Esophagus muscularis mucosa (tissue), 4 donors: ENCODE measurements around the gene PYROXD2. TPM values are rescaled to one million over a fixed set of nuclear protein-coding genes. Genes with fewer than 3 reads are reported as not detected.

Source experiments
- DNase-seq: peaks from one replicate; pipeline ENCODE4 v3.0.0-alpha.2; 2017; ENCODE audit errors: extremely low spot score
- H3K27ac ChIP-seq, 4 donors: fragments of 200-600 bp; sonication (generic); replicated peaks in 1 of 4; 1 replicate in 3 of 4; 2 replicates in 1 of 4; pipeline ENCODE4 v1.5.1; 2016 to 2019; ENCODE audit warnings: mild to moderate bottlenecking in 1 of 4
- H3K27me3 ChIP-seq, 4 donors: fragments of 200-600 bp; sonication (generic); one replicate each; pipeline versions ENCODE4 v1.5.1 to v1.6.0; 2016 to 2019
- H3K36me3 ChIP-seq, 4 donors: fragments of 200-600 bp; sonication (generic); one replicate each; pipeline ENCODE4 v1.5.1; 2016 to 2019
- H3K4me1 ChIP-seq, 4 donors: fragments of 200-600 bp; sonication (generic); one replicate each; pipeline ENCODE4 v1.5.1; 2016 to 2019
- H3K4me3 ChIP-seq, 4 donors: fragments of 200-600 bp; sonication (generic); 1 replicate in 2 of 4; 2 replicates in 2 of 4; pipeline ENCODE4 v1.5.1; 2016 to 2019; ENCODE audit warnings: mild to moderate bottlenecking in 4 of 4, moderate library complexity in 1 of 4
- H3K9me3 ChIP-seq, 4 donors: fragments of 200-600 bp; sonication (generic); 1 replicate in 3 of 4; 2 replicates in 1 of 4; pipeline ENCODE4 v1.5.1; 2016 to 2019
- EP300 ChIP-seq: sonication (generic); formaldehyde crosslinking; IDR thresholded peaks from one replicate; pipeline ENCODE4 v1.6.1; 2017; ENCODE audit warnings: antibody characterized with exemption
- POLR2A ChIP-seq: fragments of 450-650 bp; IDR thresholded peaks from one replicate; pipeline ENCODE4 v1.6.1; 2017; ENCODE audit warnings: antibody characterized with exemption, moderate library complexity, mild to moderate bottlenecking, low read depth
- POLR2AphosphoS5 ChIP-seq, 2 donors: sonication (generic); formaldehyde crosslinking; IDR thresholded peaks; one replicate each; pipeline ENCODE4 v1.6.1; 2017; ENCODE audit warnings: antibody characterized with exemption in 2 of 2
- WGBS: methylation state at CpG from one replicate; pipeline ENCODE4 v1.1.5; 2018; 5-methylcytosine and 5-hydroxymethylcytosine counted together
- intact Hi-C: fragments of 100-400 bp; cut with DNase I; formaldehyde crosslinking; loops from one replicate; pipeline ENCODE4 v1.15.1; 2023
- total RNA-seq, 4 donors: library from RNA; depleted of rRNA; stranded (reverse); fragments of >200 nt; gene quantifications; one replicate each; pipeline versions ENCODE4 v1.1.0 to v1.2.1, GENCODE V29; 2016
- TF ChIP-seq, protein P1 (sequence below), 3 experiments: fragments of 200-600 bp in 2 of 3; fragments of 450-650 bp in 1 of 3; sonication (generic) in 2 of 3; IDR thresholded peaks; one replicate each; pipeline ENCODE4 v1.5.1; 2017 to 2019; ENCODE audit warnings: antibody characterized with exemption in 3 of 3, mild to moderate bottlenecking in 2 of 3, moderate library complexity in 1 of 3

PYROXD2 gene
- total RNA-seq, 4 donors from 2014 or later = 5.8 to 10.2 (median 6.6) TPM

DNA sequence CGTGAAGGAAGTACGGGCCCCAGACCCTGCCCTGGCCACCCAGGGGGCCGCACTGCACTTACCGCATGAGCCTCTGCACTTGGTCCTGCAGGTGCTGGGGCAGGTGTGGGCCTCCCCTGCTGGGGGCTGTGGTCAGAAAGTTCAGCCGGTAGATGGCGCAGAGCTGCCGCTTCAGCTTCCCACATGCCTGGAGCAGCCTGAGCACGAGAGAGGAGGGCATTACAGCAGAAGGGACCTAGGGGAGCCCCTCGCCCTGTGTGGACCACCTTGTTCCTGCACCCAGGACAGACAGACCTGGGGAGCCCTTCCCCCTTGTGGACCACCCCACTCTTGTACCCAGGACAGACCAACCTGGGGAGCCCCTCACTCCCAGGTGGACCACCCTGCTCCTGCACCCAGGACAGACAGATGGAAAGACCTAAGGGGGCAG lies 8.7 kb upstream of the PYROXD2 start:
- Histone ChIP-seq H3K27ac (no peak overlapping the region), H3K27me3 (no peaks in the 10 kb centered on the region), H3K9me3 (no peaks in the 10 kb centered on the region), H3K4me3 (no peak overlapping the region), H3K4me1 (no peaks in the 10 kb centered on the region), H3K36me3 (peaks cover 48 to 95% (median 80%) of the 10 kb centered on the region in 4 donors)
- intact Hi-C loops = no loop called here
- TF ChIP-seq, protein P1, sequence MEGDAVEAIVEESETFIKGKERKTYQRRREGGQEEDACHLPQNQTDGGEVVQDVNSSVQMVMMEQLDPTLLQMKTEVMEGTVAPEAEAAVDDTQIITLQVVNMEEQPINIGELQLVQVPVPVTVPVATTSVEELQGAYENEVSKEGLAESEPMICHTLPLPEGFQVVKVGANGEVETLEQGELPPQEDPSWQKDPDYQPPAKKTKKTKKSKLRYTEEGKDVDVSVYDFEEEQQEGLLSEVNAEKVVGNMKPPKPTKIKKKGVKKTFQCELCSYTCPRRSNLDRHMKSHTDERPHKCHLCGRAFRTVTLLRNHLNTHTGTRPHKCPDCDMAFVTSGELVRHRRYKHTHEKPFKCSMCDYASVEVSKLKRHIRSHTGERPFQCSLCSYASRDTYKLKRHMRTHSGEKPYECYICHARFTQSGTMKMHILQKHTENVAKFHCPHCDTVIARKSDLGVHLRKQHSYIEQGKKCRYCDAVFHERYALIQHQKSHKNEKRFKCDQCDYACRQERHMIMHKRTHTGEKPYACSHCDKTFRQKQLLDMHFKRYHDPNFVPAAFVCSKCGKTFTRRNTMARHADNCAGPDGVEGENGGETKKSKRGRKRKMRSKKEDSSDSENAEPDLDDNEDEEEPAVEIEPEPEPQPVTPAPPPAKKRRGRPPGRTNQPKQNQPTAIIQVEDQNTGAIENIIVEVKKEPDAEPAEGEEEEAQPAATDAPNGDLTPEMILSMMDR (IDR thresholded peaks at IDR 0.05) = peak in 1 of 3 experiments; percentile 17
- TF ChIP-seq POLR2A (no peak), POLR2AphosphoS5 (IDR thresholded peaks at IDR 0.05) (no peak), EP300 (no peak)
- no peak for DNase-seq
- WGBS = 60% methylated on average over 2 of the region's 9 CpGs

DNA sequence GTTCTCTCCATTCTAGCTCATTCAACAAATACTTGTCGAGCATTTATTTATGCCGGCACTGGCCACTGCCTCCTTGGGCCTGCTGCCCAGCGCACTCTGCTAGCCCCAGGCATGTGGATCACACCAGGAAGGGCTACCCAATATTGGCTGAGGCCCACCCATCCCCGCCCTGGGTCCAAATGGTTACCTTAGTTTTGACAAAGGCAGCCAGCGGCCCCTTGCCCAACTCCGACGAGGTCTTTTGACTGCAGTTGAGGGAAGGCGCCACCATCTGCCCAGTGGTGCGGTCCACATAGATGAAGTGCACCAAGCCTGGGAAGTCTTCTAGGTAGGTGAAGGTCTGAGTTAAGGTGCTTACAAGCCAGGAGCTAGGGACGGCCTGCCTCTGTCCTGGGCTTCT lies 7.2 kb upstream of the PYROXD2 start:
- WGBS = 92% methylated on average over 10 of the region's 10 CpGs
- no peak for DNase-seq
- Histone ChIP-seq H3K36me3 (peaks cover 60 to 97% (median 81%) of the 10 kb centered on the region in 4 donors), H3K4me3 (no peak overlapping the region), H3K27me3 (no peaks in the 10 kb centered on the region), H3K4me1 (no peaks in the 10 kb centered on the region), H3K27ac (no peak overlapping the region), H3K9me3 (no peaks in the 10 kb centered on the region)
- intact Hi-C loops = no loop called here
- no peak for TF ChIP-seq EP300
- TF ChIP-seq, protein P1 (IDR thresholded peaks at IDR 0.05) = no peak
- no peak for TF ChIP-seq POLR2AphosphoS5 (IDR thresholded peaks at IDR 0.05)
- TF ChIP-seq POLR2A = no peak

- Histone ChIP-seq H3K36me3 (peaks cover 56 to 96% (median 81%) of the 10 kb centered on the region in 4 donors), H3K4me3 (no peak overlapping the region), H3K27ac (no peak overlapping the region), H3K27me3 (no peaks in the 10 kb centered on the region), H3K9me3 (no peaks in the 10 kb centered on the region), H3K4me1 (peaks cover under 1 to 3% (median 2%) of the 10 kb centered on the region in 4 donors)
- no peak for DNase-seq
- WGBS = 84% methylated on average over 7 of the region's 9 CpGs
- TF ChIP-seq, protein P1 (IDR thresholded peaks at IDR 0.05) = no peak
- TF ChIP-seq POLR2A (no peak), EP300 (no peak), POLR2AphosphoS5 (IDR thresholded peaks at IDR 0.05) (no peak)
- intact Hi-C loops = no loop called here
Observed at GRCh38 chr10:98420786-98421185, 5.8 kb upstream of the PYROXD2 start.

- Histone ChIP-seq H3K4me3 (no peak overlapping the region), H3K9me3 (no peaks in the 10 kb centered on the region), H3K27me3 (no peaks in the 10 kb centered on the region), H3K27ac (no peak overlapping the region), H3K4me1 (peaks cover 11 to 14% (median 12%) of the 10 kb centered on the region in 4 donors), H3K36me3 (peaks cover 50 to 85% (median 72%) of the 10 kb centered on the region in 4 donors)
- TF ChIP-seq POLR2A (no peak), EP300 (no peak), POLR2AphosphoS5 (IDR thresholded peaks at IDR 0.05) (no peak)
- TF ChIP-seq, protein P1 (IDR thresholded peaks at IDR 0.05) = no peak
- intact Hi-C loops = no loop called here
- WGBS = 93% methylated on average over 16 of the region's 17 CpGs
- no peak for DNase-seq
Observed at GRCh38 chr10:98419469-98420261, 4.7 kb upstream of the PYROXD2 start.
